Activated CD4-positive, alpha-beta T cell treated with anti-CD3 and anti-CD28 coated beads, Interleukin-2, amount 10 ng/mL, durations not matched to agents 7 days and 5 days (primary cell): ENCODE data around the gene C21orf58. TPM values are rescaled to one million over a fixed set of nuclear protein-coding genes. Genes with fewer than 3 reads are reported as not detected.
A peak's percentile ranks its signal among the peaks of the same experiment; 100 is the strongest.

Source experiments
- CTCF ChIA-PET: fragments of 350-600 bp; sonication (Branson Sonifier 250); formaldehyde crosslinking; loops from one replicate; lab custom pipeline; 2021; ENCODE audit warnings: antibody characterized with exemption; lab: Charles Lee
- POLR2A ChIA-PET: fragments of 350-600 bp; sonication (Branson Sonifier 250); formaldehyde crosslinking; loops from one replicate; lab custom pipeline; 2021; ENCODE audit warnings: antibody characterized with exemption; lab: Charles Lee
- DNase-seq: peaks from one replicate; pipeline ENCODE4 v3.0.0-alpha.2; 2020
- H3K27ac Mint-ChIP-seq: one replicate; pipeline ENCODE4 v1.8.0; 2021; ENCODE audit warnings: mild to moderate bottlenecking, moderate library complexity, mixed read lengths
- H3K27me3 Mint-ChIP-seq: one replicate; pipeline ENCODE4 v1.8.0; 2021; ENCODE audit warnings: mixed read lengths
- H3K36me3 Mint-ChIP-seq: one replicate; pipeline ENCODE4 v1.8.0; 2021; ENCODE audit warnings: low read depth, mixed read lengths
- H3K4me1 Mint-ChIP-seq: one replicate; pipeline ENCODE4 v1.8.0; 2021; ENCODE audit warnings: mixed read lengths
- H3K4me3 Mint-ChIP-seq: one replicate; pipeline ENCODE4 v1.8.0; 2021; ENCODE audit warnings: mild to moderate bottlenecking, moderate library complexity, mixed read lengths
- H3K9me3 Mint-ChIP-seq: one replicate; pipeline ENCODE4 v1.8.0; 2021; ENCODE audit warnings: mixed read lengths
- total RNA-seq, 2 experiments: library from RNA; stranded (reverse); gene quantifications; one replicate each; pipeline ENCODE4 v1.2.3, GENCODE V29; 2021

The C21orf58 gene
- total RNA-seq, 2 experiments from 2014 or later = 67.5 to 68.3 TPM

DNA sequence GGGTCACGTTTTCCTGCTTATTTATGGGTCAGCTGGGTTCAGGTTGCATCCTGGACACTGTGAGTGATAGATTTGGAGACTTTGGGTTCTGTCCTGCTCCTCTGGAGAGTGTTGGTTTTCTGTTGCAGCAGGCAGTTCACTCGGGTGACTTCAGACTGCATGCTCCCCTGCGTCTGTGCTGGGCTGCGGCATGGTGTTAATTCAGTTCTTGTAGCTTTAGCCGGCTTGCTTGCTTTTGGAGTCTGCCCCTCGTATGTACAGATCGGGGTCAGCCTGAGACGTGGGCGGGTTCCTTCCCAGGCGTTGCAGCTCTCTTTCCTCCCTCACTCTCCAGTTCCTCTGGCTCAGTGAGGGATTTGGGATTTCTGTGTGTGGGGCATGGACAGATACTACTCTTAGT, 38.3 kb upstream of the C21orf58 start:
- POLR2A ChIA-PET = no interaction called here
- peak overlapping the region; percentile 42 for H3K27ac Mint-ChIP-seq
- CTCF ChIA-PET = no interaction called here

DNA sequence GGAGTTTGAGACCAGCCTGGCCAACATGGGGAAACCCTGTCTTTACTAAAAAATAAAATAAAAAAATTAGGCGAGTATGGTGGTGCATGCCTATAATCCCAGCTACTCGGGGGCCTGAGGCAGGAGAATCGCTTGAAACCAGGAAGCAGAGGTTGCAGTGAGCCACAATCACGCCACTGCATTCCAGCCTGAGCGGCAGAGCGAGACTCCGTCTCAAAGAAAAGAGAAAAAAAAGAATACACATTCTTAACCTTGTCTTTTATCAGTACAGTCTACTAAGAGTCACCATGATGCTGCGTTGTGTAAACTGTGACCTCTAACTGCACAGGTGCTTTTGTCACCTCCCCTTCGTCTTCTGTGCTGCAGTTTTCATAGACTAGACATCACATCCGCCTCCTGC, 37.5 kb upstream of the C21orf58 start:
- ChIA-PET POLR2A (no interaction called here), CTCF (no interaction called here)
- Mint-ChIP-seq H3K27ac (no peak overlapping the region), H3K36me3 (peaks cover 47% of the 10 kb centered on the region), H3K4me1 (peaks cover 3% of the 10 kb centered on the region), H3K27me3 (no peaks in the 10 kb centered on the region), H3K9me3 (no peaks in the 10 kb centered on the region), H3K4me3 (no peak overlapping the region)
- DNase-seq = no peak

More for the DNA sequence above, 38.3 kb upstream of the C21orf58 start:
- peaks cover 52% of the 10 kb centered on the region for H3K36me3 Mint-ChIP-seq
- peaks cover 6% of the 10 kb centered on the region for H3K4me1 Mint-ChIP-seq
- H3K27me3 Mint-ChIP-seq = no peaks in the 10 kb centered on the region
- no peak overlapping the region for H3K4me3 Mint-ChIP-seq
- DNase-seq = no peak
- H3K9me3 Mint-ChIP-seq = no peaks in the 10 kb centered on the region

DNA sequence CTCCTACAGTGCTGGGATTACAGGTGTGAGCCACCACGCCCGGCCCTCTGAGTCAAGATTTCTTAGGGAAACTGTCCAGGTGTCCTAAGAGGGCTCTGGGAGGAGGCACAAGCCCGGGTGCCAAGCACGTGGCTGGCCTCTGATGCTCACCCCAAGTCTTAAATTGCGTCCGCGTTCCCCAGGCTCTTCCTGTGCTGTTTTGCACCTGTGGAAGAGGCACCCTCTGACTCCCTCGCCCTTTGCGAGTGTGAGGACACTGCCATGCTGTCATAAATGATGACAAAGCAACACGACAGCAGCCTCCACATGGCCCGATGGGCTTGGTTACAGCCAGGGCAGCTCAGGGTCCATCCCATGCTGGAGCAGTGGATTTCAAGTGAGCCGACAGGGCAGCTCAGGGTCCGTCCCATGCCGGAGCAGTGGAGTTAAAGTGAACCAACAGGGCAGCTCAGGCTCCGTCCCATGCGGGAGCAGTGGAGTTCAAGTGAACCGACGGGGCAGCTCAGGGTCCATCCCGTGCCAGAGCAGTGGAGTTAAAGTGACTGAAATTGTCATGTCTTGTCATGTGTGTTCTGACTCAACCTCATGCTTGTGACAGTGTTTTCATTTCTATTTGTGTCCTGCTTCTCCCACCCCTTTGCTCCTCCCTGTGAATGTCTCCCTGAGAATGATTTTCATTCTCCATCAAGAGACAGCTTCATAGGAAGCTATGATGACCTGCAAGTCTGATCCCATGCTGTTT, 34.2 kb upstream of the C21orf58 start:
- POLR2A ChIA-PET = no interaction called here
- no peaks in the 10 kb centered on the region for H3K9me3 Mint-ChIP-seq
- H3K36me3 Mint-ChIP-seq = peaks cover 44% of the 10 kb centered on the region
- H3K4me1 Mint-ChIP-seq = peaks cover 1% of the 10 kb centered on the region
- no peak for DNase-seq
- H3K27me3 Mint-ChIP-seq = no peaks in the 10 kb centered on the region
- no peak overlapping the region for H3K27ac Mint-ChIP-seq
- CTCF ChIA-PET = interaction anchor here (0.7 to 0.9 kb wide), 2 partner anchors 9 to 14 kb away, joined by 3 read pairs; no protein-coding TSS in a partner anchor
- no peak overlapping the region for H3K4me3 Mint-ChIP-seq

DNA sequence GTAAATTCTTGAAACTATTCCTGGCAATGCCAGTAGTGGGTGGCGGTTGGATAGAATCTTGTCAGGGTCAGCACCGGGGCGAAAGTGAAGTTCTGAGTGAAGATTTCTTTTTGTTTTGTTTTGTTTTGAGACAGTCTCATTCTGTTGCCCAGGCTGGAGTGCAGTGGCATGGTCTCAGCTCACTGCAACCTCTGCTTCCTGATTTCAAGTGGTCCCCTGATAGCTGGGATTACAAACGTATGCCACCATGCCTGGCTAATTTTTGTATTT, 33.6 kb upstream of the C21orf58 start:
- CTCF ChIA-PET = interaction anchor here (1.0 kb wide), 1 partner anchor 12 kb away, joined by 5 read pairs; no protein-coding TSS in a partner anchor
- Mint-ChIP-seq H3K4me3 (no peak overlapping the region), H3K36me3 (peaks cover 44% of the 10 kb centered on the region), H3K4me1 (no peaks in the 10 kb centered on the region), H3K27me3 (no peaks in the 10 kb centered on the region), H3K27ac (no peak overlapping the region), H3K9me3 (no peaks in the 10 kb centered on the region)
- POLR2A ChIA-PET = no interaction called here
- DNase-seq = no peak

DNA sequence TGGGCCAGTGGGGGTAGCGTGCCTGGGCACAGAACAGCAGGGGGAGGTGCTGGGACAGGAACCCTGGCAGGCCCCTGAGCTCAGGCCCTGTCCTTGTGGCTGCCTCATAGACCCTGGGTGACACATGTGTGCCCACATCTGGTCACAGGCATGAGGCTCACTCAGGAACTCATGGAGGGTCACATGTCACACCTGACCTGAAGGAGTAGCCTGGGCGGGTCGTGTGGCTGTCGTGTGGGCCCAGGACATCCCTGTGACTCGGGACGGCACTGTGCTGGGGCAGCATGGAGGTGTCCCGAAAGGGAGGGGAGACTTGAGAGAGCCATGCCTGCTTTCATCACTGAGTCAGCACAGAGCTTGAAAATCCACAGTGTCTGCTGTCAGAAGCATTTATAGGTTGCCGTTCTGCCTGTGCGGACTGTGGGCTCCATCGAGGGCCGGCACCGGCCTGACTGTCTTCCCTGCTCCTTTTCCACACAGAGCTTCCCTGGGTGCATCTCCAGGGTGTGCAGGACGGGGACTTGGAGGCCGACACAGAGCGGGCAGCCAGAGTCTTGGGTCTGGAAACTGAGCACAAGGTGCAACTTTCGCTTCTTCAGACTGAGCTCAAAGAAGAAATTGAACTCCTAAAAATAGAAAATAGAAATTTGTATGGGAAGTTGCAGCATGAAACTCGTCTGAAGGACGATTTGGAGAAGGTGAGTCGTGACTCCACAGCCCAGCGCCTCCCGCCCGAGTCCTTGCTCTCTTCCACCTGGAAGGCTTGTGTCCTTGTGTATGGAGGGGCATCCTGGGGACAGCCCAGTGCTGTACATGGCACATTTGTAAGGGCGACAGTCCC, 33.0 kb upstream of the C21orf58 start:
- peaks cover 40% of the 10 kb centered on the region for H3K36me3 Mint-ChIP-seq
- no peaks in the 10 kb centered on the region for H3K9me3 Mint-ChIP-seq
- no peak overlapping the region for H3K27ac Mint-ChIP-seq
- ChIA-PET CTCF (interaction anchor here (0.5 to 1.0 kb wide), 2 partner anchors 13 to 98 kb away, joined by 3 to 5 read pairs; no protein-coding TSS in a partner anchor), POLR2A (no interaction called here)
- DNase-seq = no peak
- H3K27me3 Mint-ChIP-seq = no peaks in the 10 kb centered on the region
- H3K4me1 Mint-ChIP-seq = no peaks in the 10 kb centered on the region
- H3K4me3 Mint-ChIP-seq = no peak overlapping the region

DNA sequence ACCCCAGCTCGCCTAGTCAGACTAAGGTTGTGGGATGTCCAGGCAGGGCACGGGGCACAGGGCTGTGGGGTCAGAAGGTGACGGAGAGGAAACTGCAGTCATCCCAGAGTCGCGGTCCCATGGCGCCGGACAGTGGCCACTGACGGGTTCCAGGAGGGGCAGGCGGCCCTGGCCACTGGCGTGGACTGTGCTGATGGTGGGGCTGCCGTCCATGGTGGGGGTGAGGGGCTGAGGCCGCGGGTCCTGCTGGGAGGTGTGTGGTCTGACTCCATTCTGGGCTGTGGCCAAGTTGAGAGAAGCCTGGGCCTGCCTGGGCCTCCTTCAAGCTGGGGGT, 32.3 kb upstream of the C21orf58 start:
- ChIA-PET POLR2A (no interaction called here), CTCF (no interaction called here)
- Mint-ChIP-seq H3K36me3 (peaks cover 39% of the 10 kb centered on the region), H3K4me3 (no peak overlapping the region), H3K27me3 (no peaks in the 10 kb centered on the region), H3K4me1 (no peaks in the 10 kb centered on the region), H3K9me3 (no peaks in the 10 kb centered on the region), H3K27ac (no peak overlapping the region)
- DNase-seq = no peak

DNA sequence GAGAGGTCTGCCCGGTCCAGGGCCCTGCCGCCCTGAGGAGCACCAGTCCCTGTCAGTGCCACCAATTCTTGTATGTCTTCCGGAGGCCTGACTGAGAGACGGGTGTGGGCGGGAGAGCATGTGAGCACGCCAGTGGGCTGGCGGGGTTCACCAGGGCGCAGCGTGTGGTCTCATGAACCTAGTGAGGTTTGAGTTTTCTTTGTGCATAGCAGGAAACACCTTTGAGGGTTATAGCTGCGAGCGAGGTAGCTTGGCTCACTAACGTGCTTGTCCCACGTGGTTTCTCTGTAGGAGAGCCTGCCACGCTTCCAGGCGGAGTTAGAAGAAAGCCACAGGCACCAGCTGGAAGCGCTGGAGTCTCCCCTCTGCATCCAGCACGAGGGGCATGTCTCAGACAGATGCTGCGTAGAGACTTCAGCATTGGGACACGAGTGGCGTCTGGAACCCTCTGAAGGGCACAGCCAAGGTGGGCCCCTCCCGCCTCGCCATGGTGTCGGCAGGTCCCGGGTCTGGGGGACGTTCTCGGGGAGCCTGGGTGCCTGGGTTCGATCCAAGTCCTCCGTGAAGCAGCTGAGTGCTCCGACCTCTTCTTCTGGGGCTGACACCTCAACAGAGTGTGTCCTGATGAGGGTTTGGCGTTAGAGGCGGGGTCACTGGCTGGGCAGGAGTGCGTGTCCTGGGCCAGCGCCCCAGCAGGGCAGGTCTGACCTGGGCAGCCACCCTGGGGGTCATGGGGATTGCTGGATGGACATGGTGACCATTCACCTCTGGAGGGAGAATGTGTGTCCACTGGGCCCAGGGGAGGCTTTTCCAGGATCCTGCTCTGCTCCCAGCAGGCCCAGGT, 31.7 kb upstream of the C21orf58 start:
- DNase-seq = no peak
- POLR2A ChIA-PET = no interaction called here
- H3K27ac Mint-ChIP-seq = no peak overlapping the region
- no peak overlapping the region for H3K4me3 Mint-ChIP-seq
- H3K4me1 Mint-ChIP-seq = no peaks in the 10 kb centered on the region
- H3K36me3 Mint-ChIP-seq = peaks cover 35% of the 10 kb centered on the region
- H3K9me3 Mint-ChIP-seq = no peaks in the 10 kb centered on the region
- CTCF ChIA-PET = no interaction called here
- no peaks in the 10 kb centered on the region for H3K27me3 Mint-ChIP-seq

DNA sequence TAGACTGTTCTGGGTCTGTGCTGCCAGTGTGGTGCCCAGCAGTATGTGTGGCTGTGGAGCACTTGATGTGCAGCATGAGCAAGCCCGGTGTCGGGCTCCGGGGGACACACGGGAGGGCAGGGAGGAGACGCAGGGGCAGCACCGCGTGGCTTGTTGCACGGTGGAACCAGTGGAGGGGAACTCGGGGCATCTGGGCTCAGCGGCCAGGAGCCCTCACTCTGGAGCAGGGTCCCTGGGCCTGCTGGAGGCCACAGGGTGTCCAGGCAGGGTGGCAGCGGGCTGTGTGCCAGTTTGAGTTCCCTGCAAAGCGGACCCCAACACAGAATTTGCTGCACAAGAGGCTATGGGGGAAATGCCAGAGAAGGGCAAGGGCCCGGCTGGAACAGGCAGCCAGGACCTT, 30.8 kb upstream of the C21orf58 start:
- no peak overlapping the region for H3K27ac Mint-ChIP-seq
- POLR2A ChIA-PET = no interaction called here
- CTCF ChIA-PET = no interaction called here
- H3K4me3 Mint-ChIP-seq = no peak overlapping the region
- H3K36me3 Mint-ChIP-seq = peaks cover 39% of the 10 kb centered on the region
- no peaks in the 10 kb centered on the region for H3K9me3 Mint-ChIP-seq
- no peaks in the 10 kb centered on the region for H3K4me1 Mint-ChIP-seq
- DNase-seq = no peak
- no peaks in the 10 kb centered on the region for H3K27me3 Mint-ChIP-seq

DNA sequence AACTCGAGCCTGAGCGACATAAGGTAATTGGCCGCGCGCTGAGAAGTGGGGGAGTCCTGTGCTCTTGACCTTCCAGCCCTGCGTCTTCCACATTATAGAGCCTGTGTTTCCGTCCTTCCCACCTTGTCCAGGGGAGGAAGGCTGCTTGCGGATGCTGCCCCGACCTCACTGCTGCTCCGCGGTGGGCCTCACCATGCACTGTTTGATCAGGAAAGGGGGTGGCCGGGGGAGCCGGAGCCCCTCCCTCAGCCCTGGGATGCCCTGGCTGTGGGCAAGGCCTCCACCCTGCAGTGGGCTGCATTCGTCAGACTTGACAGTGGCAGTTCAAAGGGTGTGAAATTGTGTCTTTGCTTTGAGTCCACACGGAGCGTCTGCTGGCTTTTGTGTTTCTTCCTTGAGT, 30.4 kb upstream of the C21orf58 start:
- Mint-ChIP-seq H3K9me3 (no peaks in the 10 kb centered on the region), H3K4me1 (no peaks in the 10 kb centered on the region), H3K27ac (no peak overlapping the region), H3K27me3 (no peaks in the 10 kb centered on the region), H3K36me3 (peaks cover 41% of the 10 kb centered on the region), H3K4me3 (no peak overlapping the region)
- DNase-seq = no peak
- ChIA-PET CTCF (no interaction called here), POLR2A (no interaction called here)

DNA sequence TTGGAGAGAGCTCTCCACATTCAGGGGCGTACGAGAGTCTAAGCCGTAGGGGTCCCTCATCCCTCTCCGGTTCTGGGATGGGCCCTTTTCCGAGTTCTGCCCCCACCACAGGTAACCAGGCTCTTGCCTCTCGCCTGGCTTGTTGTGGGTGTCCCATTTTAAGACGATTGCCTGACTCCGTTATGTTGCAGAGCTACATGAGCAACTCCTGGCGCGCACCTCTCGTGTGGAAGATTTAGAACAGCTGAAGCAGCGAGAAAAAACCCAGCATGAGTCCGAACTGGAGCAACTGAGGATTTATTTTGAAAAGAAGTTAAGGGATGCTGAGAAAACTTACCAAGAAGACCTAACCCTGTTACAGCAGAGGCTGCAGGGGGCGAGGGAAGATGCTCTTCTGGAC, 29.2 kb upstream of the C21orf58 start:
- H3K9me3 Mint-ChIP-seq = no peaks in the 10 kb centered on the region
- H3K27me3 Mint-ChIP-seq = no peaks in the 10 kb centered on the region
- H3K27ac Mint-ChIP-seq = no peak overlapping the region
- CTCF ChIA-PET = interaction anchor here (0.6 kb wide), 1 partner anchor 46 kb away, joined by 3 read pairs; no protein-coding TSS in a partner anchor
- DNase-seq = no peak
- POLR2A ChIA-PET = no interaction called here
- no peak overlapping the region for H3K4me3 Mint-ChIP-seq
- no peaks in the 10 kb centered on the region for H3K4me1 Mint-ChIP-seq
- H3K36me3 Mint-ChIP-seq = peaks cover 39% of the 10 kb centered on the region

DNA sequence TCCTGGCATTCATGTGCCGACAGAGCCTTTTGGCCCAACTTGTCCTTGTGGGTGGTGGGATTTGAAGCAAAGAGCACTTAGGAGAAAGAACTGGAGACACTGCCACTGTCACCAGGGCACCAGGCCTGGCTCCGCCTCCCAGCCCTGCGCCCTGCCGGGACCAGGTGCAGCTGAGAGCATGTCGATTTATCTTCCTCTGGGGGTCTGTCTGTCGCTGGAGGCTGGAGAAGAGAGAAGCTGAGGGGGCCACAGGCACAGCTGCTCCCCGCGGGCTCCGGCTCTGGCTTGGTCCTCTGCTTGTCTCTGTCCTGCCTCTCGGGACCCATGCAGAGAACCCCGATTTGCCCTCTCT, 28.5 kb upstream of the C21orf58 start:
- POLR2A ChIA-PET = no interaction called here
- Mint-ChIP-seq H3K4me3 (no peak overlapping the region), H3K27me3 (no peaks in the 10 kb centered on the region), H3K36me3 (peaks cover 34% of the 10 kb centered on the region), H3K4me1 (no peaks in the 10 kb centered on the region), H3K27ac (no peak overlapping the region), H3K9me3 (no peaks in the 10 kb centered on the region)
- DNase-seq = no peak
- CTCF ChIA-PET = interaction anchor here (0.6 kb wide), 1 partner anchor 47 kb away, joined by 3 read pairs; no protein-coding TSS in a partner anchor

DNA sequence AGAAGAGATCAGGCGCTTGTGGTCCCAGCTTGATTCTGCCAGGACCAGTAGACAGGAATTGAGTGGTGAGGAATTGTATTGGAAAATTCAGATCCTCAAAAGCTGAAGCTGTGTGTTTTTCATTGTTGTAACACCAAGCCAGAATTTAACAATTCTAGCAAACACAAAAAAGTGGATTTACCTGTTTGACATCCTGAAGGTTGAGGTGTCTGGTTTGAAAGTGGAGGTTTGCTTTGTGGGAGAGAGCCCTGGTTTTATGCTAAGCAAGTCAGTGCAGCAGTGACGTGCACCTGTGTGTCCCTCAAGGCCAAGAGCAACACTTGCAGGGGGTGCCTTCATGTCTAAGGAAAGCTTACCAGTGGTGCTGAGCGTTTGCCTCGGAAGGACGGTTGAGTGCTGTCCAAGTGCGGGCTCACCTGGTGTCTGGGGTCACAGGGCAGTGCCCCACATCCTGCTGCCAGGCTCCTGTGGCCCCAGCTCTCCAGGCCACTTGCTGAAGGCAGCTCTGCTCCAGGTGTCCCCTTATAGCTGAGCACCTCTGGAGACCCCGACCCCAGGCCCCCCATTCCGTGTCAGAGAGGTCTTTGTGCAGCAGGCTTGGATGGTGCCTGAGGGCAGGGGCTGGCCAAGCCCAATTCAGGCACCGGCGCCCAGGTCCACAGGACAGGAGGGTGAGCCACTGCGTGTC, 27.9 kb upstream of the C21orf58 start:
- POLR2A ChIA-PET = no interaction called here
- Mint-ChIP-seq H3K27ac (no peak overlapping the region), H3K9me3 (no peaks in the 10 kb centered on the region), H3K27me3 (no peaks in the 10 kb centered on the region), H3K4me3 (no peak overlapping the region), H3K4me1 (no peaks in the 10 kb centered on the region), H3K36me3 (peaks cover 33% of the 10 kb centered on the region)
- CTCF ChIA-PET = interaction anchor here (0.6 kb wide), 1 partner anchor 13 kb away, joined by 4 read pairs; no protein-coding TSS in a partner anchor
- no peak for DNase-seq
